MV-4-11 (cell line): ENCODE results near the gene KRTAP5-10.
"Not testable (repeated sequence)": the region's sequence is repeated elsewhere in the genome, so short reads cannot be mapped to it uniquely, and the experiment has no call there.

Experiments
- DNase-seq: peaks from one replicate; lab custom pipeline; 2025; lab: John Stamatoyannopoulos, UW

KRTAP5-10 gene

DNA sequence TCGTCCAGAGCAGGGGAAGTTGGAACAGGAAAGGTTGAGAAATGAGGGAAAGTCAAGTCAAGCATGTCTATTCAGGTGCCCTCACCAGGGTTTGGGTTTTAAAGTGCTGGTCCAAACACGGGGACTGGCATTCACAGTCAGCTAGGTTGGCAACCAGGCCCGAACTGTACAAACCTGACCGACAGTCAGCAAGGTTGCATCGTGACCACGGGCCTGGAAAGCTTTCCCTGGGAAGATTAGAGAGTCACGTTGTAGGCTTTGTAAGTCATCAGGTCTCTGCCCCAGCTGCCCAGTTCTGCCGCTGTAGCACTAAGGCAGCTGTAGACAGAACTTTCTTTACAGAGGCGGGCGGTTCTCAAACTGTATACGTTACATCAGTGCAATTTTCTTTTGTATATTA is 7.4 kb downstream of the KRTAP5-10 start:
- DNase-seq = no peak

- no peak for DNase-seq
Observed at GRCh38 chr11:71574418-71574817, 9.1 kb downstream of the KRTAP5-10 start.

DNA sequence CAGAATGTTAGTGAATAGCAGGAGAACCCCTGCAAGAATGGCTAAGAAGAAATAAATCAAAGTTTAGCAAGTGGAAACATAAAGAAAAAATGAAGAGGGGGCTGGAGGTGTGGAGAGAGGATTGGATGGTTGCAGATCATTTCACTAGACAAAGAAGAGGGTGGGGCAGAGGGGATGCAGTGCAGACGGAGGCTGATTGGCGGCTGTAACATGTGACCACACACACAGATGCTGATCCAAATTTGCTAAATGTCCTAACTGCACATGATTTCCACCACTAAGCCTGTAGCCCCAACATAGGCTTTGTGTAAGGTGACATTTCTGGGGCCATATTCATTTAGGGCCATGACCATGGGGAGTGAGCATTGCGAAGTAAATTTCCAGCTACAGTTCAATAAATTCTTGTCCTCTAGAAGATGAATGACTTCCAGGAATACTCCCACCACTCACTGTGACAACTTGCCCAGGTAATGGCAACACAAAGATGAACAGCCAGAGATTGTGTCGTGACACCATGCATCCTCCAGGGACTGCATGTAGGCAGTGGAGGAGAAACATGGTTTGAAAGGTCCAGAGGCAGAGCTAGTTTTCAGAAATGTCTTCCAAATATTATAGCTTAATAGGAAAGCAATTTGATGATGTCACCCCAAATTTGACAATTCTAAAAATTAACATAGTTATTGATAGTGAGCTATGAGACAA is 10.5 kb downstream of the KRTAP5-10 start:
- no peak for DNase-seq

- DNase-seq = not testable (repeated sequence)
Observed at GRCh38 chr11:71576688-71577465, 11.5 kb downstream of the KRTAP5-10 start.

GRCh38 chr11:71577469-71578004 is 12.2 kb downstream of the KRTAP5-10 start:
- no peak for DNase-seq

DNA sequence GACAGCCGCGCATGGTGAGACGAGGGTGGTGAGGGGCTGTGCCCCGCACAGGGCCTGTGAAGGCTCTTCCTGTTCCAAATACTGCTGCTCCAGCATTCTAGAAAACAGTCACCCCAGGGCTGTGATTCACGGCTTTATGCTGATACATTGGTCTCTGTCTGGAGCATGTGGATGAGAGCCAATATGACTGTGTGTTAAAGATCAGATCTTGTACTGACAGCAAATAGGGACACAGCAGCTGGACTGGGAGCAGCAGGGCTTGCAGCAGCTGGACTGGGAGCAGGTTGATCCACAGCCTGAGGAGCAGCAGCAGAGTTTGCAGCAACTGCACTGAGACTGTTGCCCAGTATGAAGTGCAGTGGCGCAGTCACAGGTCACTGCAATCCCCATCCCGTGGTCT is 14.2 kb downstream of the KRTAP5-10 start:
- not testable (repeated sequence) for DNase-seq

- peak; percentile 21 for DNase-seq
Observed at GRCh38 chr11:71580057-71581003, 15.0 kb downstream of the KRTAP5-10 start.

GRCh38 chr11:71581826-71582225 is 16.5 kb downstream of the KRTAP5-10 start:
- DNase-seq = no peak

DNA sequence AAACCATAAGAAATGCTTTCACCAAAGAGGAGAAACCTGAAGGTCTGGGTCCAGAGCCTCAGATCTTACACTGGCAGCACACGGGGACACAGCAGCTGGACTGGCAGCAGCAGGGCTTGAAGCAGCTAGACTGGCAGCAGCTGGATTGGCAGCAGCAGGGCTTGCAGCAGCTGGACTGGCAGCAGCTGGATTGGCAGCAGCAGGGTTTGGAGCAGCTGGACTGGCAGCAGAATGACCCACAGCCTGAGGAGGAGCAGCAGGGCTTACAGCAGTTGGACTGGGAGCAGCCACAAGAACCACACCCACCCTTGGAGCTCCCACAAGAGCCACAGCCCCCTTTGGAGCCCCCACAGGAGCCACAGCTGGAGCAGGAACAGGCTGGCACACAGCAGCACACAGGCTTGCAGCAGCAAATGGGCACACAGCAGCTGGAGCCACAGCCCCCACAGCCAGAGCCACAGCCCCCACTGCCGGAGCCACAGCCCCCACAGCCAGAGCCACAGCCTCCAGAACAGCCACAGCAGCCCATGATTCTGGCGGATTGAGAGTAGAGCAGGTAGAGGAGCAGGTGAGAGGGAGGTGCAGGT is 17.0 kb downstream of the KRTAP5-10 start, which contains the start of gene KRTAP5-11:
KRTAP5-11 (minus strand) TSS at position 567 of the 587 bp plus-strand sequence; CDS start at position 529, 38 bp downstream.
- peak; percentile 24 for DNase-seq

- DNase-seq = not testable (repeated sequence)
Observed at GRCh38 chr11:71582969-71583368, 17.6 kb downstream of the KRTAP5-10 start.

- not testable (repeated sequence) for DNase-seq
Observed at GRCh38 chr11:71585673-71586072, 20.3 kb downstream of the KRTAP5-10 start.

- not testable (repeated sequence) for DNase-seq
Observed at GRCh38 chr11:71588314-71588713, 23.0 kb downstream of the KRTAP5-10 start.

GRCh38 chr11:71588822-71589545 is 23.6 kb downstream of the KRTAP5-10 start:
- DNase-seq = not testable (repeated sequence)

DNA sequence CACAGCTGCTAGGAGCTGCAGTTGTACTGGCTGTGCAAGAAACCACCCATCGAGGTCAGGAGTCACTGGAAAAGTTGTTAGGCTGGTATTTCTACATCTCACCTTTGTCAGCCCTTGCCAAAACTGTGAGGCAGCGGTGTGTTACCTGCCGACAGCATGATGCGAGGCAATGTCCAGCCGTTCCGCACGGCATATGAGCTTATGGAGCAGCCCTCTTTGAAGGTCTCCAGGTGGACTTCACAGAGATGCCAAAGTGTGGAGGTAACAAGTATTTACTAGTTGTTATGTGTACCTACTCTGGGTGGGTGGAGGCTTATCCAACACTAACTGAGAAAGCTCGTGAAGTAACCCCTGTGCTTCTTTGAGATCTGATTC is 24.2 kb downstream of the KRTAP5-10 start:
- not testable (repeated sequence) for DNase-seq

DNA sequence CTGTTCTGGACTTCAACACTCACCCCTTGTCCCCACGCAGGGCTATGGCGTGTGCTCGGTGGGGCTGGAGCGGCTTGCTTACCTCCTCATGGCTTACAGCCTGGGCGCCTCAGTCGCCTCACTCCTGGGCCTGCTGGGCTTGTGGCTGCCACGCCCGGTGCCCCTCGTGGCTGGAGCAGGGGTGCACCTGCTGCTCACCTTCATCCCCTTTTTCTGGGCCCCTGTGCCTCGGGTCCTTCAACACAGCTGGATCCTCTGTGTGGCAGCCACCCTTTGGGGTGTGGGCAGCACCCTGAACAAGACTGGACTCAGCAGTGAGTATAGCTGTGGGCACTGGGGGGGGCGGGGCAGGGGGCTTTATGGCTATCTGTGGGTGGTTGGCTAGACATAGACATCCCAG is 37.9 kb downstream of the KRTAP5-10 start:
- DNase-seq = not testable (repeated sequence)

DNA sequence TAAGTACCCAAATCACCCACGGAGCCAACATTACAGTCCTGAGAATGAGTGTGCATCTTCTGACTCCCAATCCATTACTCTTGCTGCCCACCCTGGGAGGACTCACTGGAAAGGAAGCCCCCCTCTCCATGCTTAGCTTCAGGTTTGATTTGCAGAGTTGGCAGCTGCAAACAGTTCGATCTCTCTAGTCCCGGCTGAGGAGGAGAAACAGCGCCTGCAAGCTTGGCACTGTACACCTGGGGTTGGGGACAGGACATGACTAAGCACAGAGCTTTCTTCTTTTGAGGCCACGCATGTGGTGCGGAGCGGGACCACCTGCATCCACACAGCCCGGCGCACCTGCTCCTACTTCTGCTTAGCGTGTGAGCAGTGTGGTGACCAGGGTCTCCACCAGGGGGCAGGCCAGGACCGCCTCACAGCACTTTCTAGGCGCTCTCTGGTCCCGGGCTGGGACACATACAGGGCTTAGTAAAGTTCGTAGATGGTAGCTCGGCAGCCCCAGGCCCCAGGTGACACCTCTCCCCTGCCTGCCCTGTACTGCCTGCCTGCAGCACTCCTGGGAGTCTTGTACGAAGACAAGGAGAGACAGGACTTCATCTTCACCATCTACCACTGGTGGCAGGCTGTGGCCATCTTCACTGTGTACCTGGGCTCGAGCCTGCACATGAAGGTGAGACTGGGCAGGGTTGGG is 39.6 kb downstream of the KRTAP5-10 start:
- not testable (repeated sequence) for DNase-seq

GRCh38 chr11:71606853-71607519 is 41.6 kb downstream of the KRTAP5-10 start:
- DNase-seq = not testable (repeated sequence)

GRCh38 chr11:71607520-71608216 is 42.3 kb downstream of the KRTAP5-10 start:
- DNase-seq = not testable (repeated sequence)

- DNase-seq = not testable (repeated sequence)
Observed at GRCh38 chr11:71608272-71608671, 42.9 kb downstream of the KRTAP5-10 start.
